Urinary bladder (tissue), 4 donors: Measurements from ENCODE around the gene ROBO1. TPM values are rescaled to one million over a fixed set of nuclear protein-coding genes. Genes with fewer than 3 reads are reported as not detected.
"Not testable (repeated sequence)": the region's sequence is repeated elsewhere in the genome, so short reads cannot be mapped to it uniquely, and the experiment has no call there.

ENCODE experiments used
- DNase-seq: peaks from one replicate; pipeline ENCODE4 v3.0.0-alpha.2; 2015; ENCODE audit errors: extremely low spot score
- H3K27ac ChIP-seq: one replicate; pipeline ENCODE4 v1.5.1; 2013; ENCODE audit warnings: low read depth, mild to moderate bottlenecking, moderate library complexity
- H3K36me3 ChIP-seq: one replicate; pipeline ENCODE4 v1.6.1; 2013; ENCODE audit warnings: mild to moderate bottlenecking, moderate library complexity; ENCODE audit not compliant: insufficient read depth
- H3K4me1 ChIP-seq: one replicate; pipeline ENCODE4 v1.6.1; 2013; ENCODE audit warnings: mild to moderate bottlenecking, moderate library complexity; ENCODE audit not compliant: insufficient read depth
- H3K4me3 ChIP-seq: one replicate; pipeline ENCODE4 v1.5.1; 2013; ENCODE audit warnings: low read depth, low read length
- WGBS: extraction: QIAGEN DNeasy Blood & Tissue Kit; methylation state at CpG from one replicate; pipeline ENCODE4 v1.1.7; 2013; 5-methylcytosine and 5-hydroxymethylcytosine counted together
- polyA plus RNA-seq: library from polyadenylated mRNA; stranded (reverse); fragments of 200-250 nt; gene quantifications from one replicate; pipeline ENCODE4 v1.2.3, GENCODE V29; 2013
- total RNA-seq: library from RNA; depleted of rRNA; stranded (reverse); fragments of >200 nt; gene quantifications from one replicate; pipeline ENCODE4 v1.2.3, GENCODE V29; 2014
- donor health status: healthy with polysubstance abuse.
- donor health status: healthy.

Gene ROBO1
- total and polyA plus RNA-seq, 2 donors = 14.0 to 67.0 TPM

- H3K36me3 ChIP-seq = no peaks in the 10 kb centered on the region
These were observed 1029.8 kb downstream of the ROBO1 start for GRCh38 chr3:78737988-78738387.

GRCh38 chr3:78736863-78737262 lies 1030.9 kb downstream of the ROBO1 start:
- H3K27ac ChIP-seq = no peak overlapping the region
- 94% methylated on average over 2 of the region's 2 CpGs for WGBS

More at GRCh38 chr3:78737988-78738387, 1029.8 kb downstream of the ROBO1 start:
- no peak overlapping the region for H3K4me3 ChIP-seq
- DNase-seq = no peak
- no peaks in the 10 kb centered on the region for H3K4me1 ChIP-seq
- H3K27ac ChIP-seq = no peak overlapping the region
- whole genome bisulfite sequencing = 87% methylated on average over 5 of the region's 5 CpGs

DNA sequence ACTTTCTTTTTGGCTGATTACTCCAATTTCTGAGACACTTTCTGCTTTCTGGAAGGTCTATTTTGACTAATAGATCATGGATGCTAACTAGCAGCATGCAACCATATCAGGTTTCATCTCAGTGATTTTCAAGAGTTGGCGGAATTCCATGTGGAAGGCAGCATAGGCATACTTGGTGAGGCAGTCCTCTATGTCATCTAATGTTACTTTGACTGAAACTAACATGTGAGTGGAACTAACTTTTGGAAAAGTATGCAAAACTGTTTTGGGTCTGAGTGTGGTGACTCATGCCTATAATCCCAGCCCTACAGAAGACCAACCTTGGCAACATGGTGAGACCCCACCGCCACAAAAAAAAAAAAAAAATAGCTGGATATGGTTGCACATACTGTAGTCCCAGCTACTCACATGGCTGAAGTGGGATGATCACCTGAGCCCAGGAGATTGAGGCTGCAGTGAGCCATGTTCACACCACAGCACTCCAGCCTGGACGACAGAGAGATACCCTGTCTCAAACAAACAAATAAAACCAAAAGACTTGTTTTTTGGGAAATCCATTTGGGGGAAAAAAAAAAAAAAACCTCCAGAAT lies 1033.7 kb downstream of the ROBO1 start:
- no peaks in the 10 kb centered on the region for H3K4me1 ChIP-seq
- DNase-seq = no peak
- H3K4me3 ChIP-seq = no peak overlapping the region
- no peak overlapping the region for H3K27ac ChIP-seq
- WGBS = 95% methylated on average over 3 of the region's 3 CpGs
- no peaks in the 10 kb centered on the region for H3K36me3 ChIP-seq

More at GRCh38 chr3:78736863-78737262, 1030.9 kb downstream of the ROBO1 start:
- DNase-seq = no peak
- Histone ChIP-seq H3K4me1 (no peaks in the 10 kb centered on the region), H3K36me3 (no peaks in the 10 kb centered on the region), H3K4me3 (no peak overlapping the region)

GRCh38 chr3:78732893-78733292 lies 1034.9 kb downstream of the ROBO1 start:
- Histone ChIP-seq H3K27ac (no peak overlapping the region), H3K4me1 (no peaks in the 10 kb centered on the region), H3K36me3 (no peaks in the 10 kb centered on the region), H3K4me3 (no peak overlapping the region)
- 81% methylated on average over 1 of the region's 1 CpG for WGBS
- DNase-seq = no peak

GRCh38 chr3:78732471-78732870 lies 1035.3 kb downstream of the ROBO1 start:
- Histone ChIP-seq H3K27ac (no peak overlapping the region), H3K36me3 (no peaks in the 10 kb centered on the region), H3K4me3 (no peak overlapping the region), H3K4me1 (no peaks in the 10 kb centered on the region)
- 99% methylated on average over 1 of the region's 1 CpG for WGBS
- DNase-seq = no peak

DNA sequence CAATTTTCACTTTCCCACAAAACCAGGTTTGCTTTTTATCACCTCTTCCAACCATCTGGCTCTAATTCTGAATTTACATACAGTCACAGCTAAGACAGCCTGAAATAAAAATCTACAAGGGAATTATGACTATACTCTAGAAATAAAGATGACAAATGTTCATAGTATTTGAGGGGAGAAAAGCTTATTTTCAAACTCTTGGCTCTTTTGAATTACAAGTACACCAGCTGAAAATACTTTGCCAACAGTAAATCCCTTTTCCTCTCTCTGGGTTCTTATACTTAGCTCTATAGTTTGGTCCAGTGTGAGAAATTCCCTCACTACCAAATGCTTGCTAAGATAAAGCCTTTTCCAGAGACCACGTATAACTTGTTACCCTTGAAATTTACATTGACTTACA lies 1037.9 kb downstream of the ROBO1 start:
- H3K4me3 ChIP-seq = no peak overlapping the region
- no peaks in the 10 kb centered on the region for H3K36me3 ChIP-seq
- no peak overlapping the region for H3K27ac ChIP-seq
- no peak for DNase-seq
- H3K4me1 ChIP-seq = no peaks in the 10 kb centered on the region
- 51% methylated on average over 1 of the region's 1 CpG for WGBS

DNA sequence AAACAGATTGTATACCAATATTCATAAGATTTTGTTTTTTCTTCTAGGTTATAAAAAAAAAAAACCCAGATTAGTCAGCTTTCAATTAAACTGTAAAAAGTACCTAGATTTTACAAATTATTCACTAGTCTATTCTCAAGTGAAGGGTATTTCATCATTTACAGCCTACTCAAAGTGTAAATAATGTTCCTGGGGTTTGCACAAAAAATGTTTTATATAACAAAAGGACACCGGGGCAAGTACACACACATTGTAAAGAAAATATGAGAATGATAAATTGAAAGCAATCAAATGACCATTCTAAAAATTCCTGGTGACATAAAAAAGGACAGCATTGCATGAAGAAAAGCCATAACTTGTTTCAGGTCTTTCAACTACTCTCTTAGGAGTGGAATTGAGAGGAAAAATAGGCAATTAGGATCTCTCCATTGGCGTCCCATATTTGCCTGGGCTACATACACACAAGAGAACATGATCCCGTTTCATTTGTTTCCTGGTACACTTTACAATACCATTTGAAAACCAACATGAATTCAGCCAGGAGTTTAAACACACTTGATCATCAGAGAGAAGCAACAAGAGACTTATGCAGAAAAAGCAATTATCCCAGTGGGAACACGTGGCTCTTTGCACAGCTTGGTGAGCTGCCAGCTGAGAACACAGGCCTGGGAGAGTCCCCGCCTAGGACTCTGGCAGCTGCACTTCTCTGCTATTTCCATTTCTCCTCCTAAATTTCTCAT lies 1039.2 kb downstream of the ROBO1 start:
- WGBS = 51% methylated on average over 5 of the region's 5 CpGs
- H3K36me3 ChIP-seq = no peaks in the 10 kb centered on the region
- no peaks in the 10 kb centered on the region for H3K4me1 ChIP-seq
- peak; percentile 32 for DNase-seq
- H3K27ac ChIP-seq = no peak overlapping the region
- H3K4me3 ChIP-seq = no peak overlapping the region

DNA sequence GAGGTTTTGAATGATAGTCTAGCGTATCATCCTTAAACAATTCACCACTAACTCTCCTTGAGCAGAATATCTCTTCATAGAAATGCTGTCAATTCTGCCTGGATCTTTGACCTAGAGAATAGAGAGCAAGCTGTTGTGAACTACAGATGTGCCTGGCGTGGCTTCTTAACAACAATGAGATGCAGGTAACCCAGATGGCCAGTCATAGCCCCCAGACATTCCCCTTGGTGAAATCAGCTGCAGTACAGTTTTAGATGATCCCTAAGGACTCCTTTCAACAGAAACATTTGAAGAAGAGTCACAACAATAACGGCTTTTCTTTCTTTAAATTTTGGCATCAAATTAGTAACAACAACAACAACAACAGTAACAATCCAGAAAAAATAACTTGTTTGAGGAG lies 1041.3 kb downstream of the ROBO1 start:
- H3K4me3 ChIP-seq = no peak overlapping the region
- WGBS = 89% methylated on average over 3 of the region's 3 CpGs
- no peaks in the 10 kb centered on the region for H3K4me1 ChIP-seq
- H3K27ac ChIP-seq = no peak overlapping the region
- H3K36me3 ChIP-seq = no peaks in the 10 kb centered on the region
- DNase-seq = no peak

- Histone ChIP-seq H3K4me3 (no peak overlapping the region), H3K4me1 (no peaks in the 10 kb centered on the region), H3K27ac (no peak overlapping the region), H3K36me3 (no peaks in the 10 kb centered on the region)
- WGBS = 93% methylated on average over 2 of the region's 2 CpGs
- DNase-seq = no peak
These were observed 1042.0 kb downstream of the ROBO1 start for GRCh38 chr3:78725703-78726246.

GRCh38 chr3:78724859-78725258 lies 1042.9 kb downstream of the ROBO1 start:
- no peak for DNase-seq
- H3K4me3 ChIP-seq = no peak overlapping the region
- no peaks in the 10 kb centered on the region for H3K4me1 ChIP-seq
- no peak overlapping the region for H3K27ac ChIP-seq
- no peaks in the 10 kb centered on the region for H3K36me3 ChIP-seq
- WGBS = 38% methylated on average over 4 of the region's 4 CpGs

GRCh38 chr3:78724364-78724763 lies 1043.4 kb downstream of the ROBO1 start:
- not testable (repeated sequence) for H3K4me3 ChIP-seq, DNase-seq, H3K27ac ChIP-seq, H3K36me3 ChIP-seq, H3K4me1 ChIP-seq
- WGBS = 85% methylated on average over 5 of the region's 5 CpGs

- Histone ChIP-seq H3K4me1 (no peaks in the 10 kb centered on the region), H3K36me3 (no peaks in the 10 kb centered on the region), H3K4me3 (no peak overlapping the region), H3K27ac (no peak overlapping the region)
- no peak for DNase-seq
- 31% methylated on average over 1 of the region's 1 CpG for WGBS
These were observed 1045.8 kb downstream of the ROBO1 start for GRCh38 chr3:78721771-78722543.

- no peak overlapping the region for H3K4me3 ChIP-seq
- no peaks in the 10 kb centered on the region for H3K4me1 ChIP-seq
- peaks cover 3% of the 10 kb centered on the region for H3K36me3 ChIP-seq
- no peak overlapping the region for H3K27ac ChIP-seq
- no peak for DNase-seq
These were observed 1049.1 kb downstream of the ROBO1 start for GRCh38 chr3:78718707-78719106.

DNA sequence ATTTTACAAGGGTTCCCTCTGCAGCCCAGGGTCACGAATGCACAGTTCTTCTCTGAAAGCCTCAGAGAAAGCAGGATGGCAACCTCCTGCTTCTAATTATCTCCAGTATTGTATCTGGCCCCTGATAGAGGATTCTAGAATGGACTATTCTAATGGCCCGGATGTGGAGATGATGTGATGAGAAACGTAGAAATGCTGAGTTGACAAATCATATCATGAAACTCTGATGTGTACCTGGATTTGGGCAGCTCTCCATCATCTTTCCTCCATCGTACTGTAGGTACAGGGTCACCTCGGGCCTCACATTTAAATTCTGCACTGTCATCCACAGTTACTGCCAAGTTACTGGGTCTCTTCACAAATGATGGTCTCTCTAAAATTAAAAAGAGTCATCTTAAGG lies 1050.8 kb downstream of the ROBO1 start:
- DNase-seq = no peak
- 95% methylated on average over 5 of the region's 5 CpGs for WGBS
- H3K4me3 ChIP-seq = no peak overlapping the region
- H3K27ac ChIP-seq = no peak overlapping the region
- no peaks in the 10 kb centered on the region for H3K4me1 ChIP-seq
- peaks cover 3% of the 10 kb centered on the region for H3K36me3 ChIP-seq
